ENCODE measurements around the gene CXCL13.

- TF ChIP-seq MAZ (IDR thresholded peaks at IDR 0.05; ENCODE audit: borderline replicate concordance, low read depth, low read length) (no peak), NFE2L2 (conservative IDR thresholded peaks at IDR 0.05; ENCODE audit: low read length) (no peak), RARB (CRISPR knock-in tag; IDR thresholded peaks at IDR 0.05) (no peak), EP300 (IDR thresholded peaks at IDR 0.05) (no peak), POLR2A (IDR thresholded peaks at IDR 0.05; ENCODE audit: low read length) (no peak), CTCF (IDR thresholded peaks at IDR 0.05) (no peak), MAX (IDR thresholded peaks at IDR 0.05) (no peak), RAD21 (conservative IDR thresholded peaks at IDR 0.05 in 1 of 2, IDR thresholded peaks at IDR 0.05 in 1 of 2) (no peak), NR3C1 (IDR thresholded peaks at IDR 0.05) (no peak), JUN (IDR thresholded peaks at IDR 0.05) (no peak), FOSB (CRISPR knock-in tag; IDR thresholded peaks at IDR 0.05) (no peak), HDAC2 (IDR thresholded peaks at IDR 0.05) (no peak)
These were observed 13.8 kb downstream of the CXCL13 start for GRCh38 chr4:77619408-77619807.

All from A549 (cell line).